HG03442 (cell line): Measurements from ENCODE around the gene RASAL1.

Source experiments
- ATAC-seq: cut with Tn5 transposase; IDR thresholded peaks from one replicate; pipeline ENCODE4 v1.9.1; 2021; ENCODE audit warnings: mild to moderate bottlenecking, moderate library complexity; ENCODE audit not compliant: unreplicated experiment

Gene RASAL1

DNA sequence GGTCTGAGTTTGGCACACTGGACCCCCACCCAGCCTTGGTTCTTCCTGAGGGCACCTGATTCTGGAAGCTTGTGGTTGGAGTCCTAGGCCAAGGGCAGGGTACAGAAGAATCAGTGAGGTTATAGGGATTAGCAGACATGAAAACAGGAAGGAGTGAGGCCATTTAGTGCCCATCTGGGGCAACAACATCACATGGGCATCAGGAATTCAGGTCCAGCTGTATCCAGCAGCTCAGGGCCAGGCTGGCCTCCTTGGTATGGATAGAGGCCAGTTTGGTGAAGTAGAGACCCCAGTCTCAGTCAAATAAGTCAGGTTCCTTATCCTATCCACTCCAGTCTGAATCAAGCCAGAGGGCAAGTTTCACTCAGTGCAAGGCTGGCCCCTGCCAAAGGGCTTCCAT, 36.2 kb downstream of the RASAL1 start:
- ATAC-seq = no peak

DNA sequence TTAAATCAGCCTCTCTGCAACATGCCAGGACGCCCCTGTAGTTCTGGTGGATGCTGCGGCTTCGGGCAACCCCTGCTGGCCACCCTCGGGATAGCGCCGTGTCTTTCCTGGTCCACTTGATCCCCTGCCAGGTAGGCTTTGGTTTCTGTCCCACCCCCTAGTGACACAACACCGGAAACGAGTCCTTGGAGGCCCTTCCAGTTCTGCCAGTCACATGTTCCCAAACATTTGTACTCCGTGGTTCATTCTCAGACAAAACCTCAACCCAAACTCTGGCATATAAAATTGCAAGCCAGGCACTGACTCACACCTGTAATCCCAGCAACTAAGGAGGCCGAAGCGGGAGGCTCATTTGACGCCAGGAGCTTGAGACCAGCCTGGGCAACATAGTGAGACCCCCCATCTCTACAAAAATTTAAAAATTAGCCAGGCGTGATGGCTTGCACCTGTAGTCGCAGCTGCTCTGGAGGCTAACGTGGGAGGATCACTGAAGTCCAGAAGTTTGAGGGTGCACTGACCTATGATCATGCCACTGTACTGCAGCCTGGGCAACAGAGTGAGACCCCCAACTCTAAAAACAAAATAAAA, 37.0 kb downstream of the RASAL1 start:
- no peak for ATAC-seq

DNA sequence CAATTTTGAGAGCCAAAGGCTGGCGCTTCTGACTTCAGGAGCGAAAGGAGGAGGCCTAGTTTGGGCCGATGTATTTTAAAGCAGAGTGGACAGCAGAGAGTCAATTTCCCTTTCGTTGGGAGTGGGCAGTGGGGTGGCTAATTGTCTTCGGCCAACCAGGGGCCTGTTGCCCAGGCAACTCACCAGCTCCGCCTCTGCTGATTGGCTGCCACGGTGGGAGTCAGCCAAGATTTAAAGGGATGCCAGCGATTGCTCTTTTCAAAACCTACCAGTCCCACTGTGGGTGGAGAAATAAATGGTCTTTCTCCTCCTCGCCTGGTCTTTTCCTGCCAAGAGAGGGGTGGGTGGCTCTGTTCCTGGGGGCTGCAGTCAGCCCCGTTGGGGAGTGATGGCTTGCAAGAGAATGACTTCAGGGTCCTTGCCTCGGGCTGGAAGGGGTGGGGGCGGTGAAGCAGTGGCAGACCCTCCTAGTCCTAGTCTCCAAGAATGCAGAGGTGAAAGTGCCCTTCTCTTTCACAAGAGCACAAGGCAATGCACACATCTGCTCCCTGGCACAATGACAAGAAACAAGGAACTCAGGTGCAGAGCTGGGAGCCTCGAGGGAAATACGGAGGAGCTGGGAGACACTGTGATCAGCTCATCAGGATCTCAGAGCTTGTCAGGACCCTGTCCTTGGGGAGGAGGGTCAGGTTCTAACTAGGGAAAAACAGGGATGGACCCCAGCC, 37.7 kb downstream of the RASAL1 start:
- no peak for ATAC-seq

DNA sequence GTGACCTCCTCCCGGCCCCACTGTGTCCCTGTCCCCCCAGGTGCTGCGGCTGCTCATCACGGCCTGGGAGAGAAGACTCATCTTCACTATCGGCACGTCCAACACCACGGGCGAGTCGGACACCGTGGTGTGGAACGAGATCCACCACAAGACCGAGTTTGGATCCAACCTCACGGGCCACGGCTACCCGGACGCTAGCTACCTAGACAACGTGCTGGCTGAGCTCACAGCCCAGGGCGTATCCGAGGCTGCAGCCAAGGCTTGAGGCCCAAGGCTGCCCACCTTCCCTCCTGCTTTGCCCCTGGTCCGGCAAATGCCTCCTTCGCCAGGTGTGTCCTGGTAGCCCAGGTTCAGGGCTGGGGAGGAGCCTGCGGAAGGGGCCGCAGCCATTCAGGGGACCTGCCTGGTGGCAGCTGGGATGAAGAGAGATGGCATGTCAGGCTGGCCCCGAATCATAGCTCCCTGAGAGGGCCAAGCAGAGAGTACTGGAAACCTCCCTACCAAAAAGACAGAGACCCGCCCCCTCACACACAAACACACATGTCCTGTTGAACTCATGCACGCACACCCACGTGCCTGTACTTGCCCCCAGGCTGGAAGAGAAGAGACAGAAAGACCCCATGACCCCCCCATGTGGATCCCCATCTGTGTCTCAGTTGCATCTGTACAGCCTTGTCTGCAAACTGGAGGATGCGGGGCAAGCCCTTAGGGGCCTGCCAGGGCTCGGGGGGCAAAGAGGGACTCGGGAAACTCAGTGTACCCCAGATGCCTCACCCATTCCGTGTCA, 38.7 kb downstream of the RASAL1 start:
- ATAC-seq = no peak

DNA sequence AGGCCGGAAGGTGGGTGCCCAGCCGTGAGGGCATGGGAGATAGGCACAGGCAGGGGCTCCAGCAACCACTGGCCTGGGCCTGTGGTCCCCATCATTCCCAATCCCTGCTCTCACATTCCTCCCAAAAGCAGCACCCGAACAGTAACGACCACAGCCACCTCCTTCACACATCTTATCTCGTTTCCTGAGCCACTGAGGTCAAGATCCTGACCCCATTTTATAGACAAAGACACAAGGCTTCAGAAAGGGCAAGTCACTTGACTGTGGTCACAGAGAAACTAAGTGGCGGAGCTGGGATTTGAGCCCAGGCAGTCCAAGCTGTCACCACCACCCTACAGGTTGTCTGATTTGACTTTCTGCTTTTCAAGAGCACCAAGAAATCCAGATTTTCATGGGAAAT, 40.2 kb downstream of the RASAL1 start:
- no peak for ATAC-seq

DNA sequence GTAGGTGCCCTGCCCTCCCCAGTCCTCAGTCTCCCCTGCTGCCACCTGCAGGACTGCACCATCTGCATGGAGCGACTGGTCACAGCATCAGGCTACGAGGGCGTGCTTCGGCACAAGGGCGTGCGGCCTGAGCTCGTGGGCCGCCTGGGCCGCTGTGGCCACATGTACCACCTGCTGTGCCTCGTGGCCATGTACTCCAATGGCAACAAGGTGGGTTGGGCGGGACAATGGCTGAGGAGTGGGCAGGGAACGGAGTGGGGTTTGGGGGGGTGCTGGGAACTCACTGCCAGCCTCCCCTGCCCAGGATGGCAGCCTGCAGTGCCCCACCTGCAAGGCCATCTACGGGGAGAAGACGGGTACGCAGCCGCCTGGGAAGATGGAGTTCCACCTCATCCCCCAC, 40.8 kb downstream of the RASAL1 start:
- ATAC-seq = no peak

DNA sequence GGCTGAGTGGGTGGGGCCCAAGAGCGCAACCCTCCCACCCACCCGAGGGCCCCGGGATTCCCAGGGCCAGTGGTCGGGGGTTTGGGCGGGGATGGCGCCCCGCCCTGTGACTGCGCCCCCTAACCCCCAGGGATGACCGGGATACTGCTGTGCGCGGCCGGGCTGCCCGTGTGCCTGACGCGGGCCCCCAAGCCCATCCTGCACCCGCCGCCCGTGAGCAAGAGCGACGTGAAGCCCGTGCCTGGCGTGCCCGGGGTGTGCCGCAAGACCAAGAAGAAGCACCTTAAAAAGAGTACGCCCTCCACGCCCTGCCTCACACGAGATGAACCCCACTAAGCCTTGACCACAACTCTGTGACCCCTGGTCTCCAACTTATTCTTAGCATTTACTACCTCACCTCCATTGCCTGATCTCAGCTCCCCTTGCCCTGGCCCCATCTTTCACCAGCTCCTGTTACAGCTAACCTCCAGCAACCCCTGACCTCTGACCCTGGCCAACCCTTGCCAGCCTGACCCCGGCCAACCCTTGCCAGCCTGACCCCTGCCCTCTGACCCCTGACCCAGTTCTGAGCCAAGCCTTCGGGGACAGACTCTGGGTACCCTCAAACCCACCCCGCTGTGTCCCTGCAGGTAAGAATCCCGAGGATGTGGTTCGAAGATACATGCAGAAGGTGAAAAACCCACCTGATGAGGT, 42.0 kb downstream of the RASAL1 start:
- ATAC-seq = no peak

DNA sequence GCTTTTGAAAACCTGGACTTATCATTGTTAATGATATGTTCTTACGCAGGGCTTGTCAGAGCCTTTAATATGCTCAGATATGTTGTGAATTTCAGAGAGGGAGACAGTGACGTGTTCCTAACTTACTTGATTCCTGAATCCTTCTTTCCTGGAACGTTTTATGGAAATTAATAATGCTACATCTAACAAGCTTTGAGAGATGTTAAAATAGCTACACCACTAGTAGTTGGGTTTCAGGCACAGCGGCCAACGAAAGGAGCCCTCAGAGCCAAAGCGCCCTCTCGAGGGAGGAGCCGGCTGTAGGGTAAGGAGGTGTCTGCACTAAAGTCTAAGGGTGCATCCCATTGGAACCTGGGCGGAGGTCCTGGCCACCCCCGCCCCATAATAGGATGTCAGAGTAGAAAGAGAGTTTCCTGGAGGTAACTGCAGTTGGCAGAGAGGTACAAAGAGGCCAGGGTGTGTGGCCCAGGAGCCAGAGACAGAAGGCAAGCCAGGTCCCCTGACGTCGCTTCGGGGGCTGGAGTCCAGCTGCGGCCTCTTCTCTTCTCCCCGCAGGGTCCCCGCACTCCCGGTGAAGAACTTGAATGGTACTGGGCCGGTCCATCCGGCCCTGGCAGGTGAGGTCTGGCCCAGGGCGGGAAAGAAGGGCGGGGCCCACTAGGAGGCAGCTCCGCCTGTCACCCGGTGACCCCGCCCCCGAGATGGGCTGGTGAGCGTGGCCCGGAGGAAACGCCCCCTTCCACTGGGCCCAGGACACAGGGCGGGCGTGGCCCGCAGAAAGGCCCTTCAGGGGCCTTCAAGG, 42.8 kb downstream of the RASAL1 start:
- peak; percentile 37 for ATAC-seq

DNA sequence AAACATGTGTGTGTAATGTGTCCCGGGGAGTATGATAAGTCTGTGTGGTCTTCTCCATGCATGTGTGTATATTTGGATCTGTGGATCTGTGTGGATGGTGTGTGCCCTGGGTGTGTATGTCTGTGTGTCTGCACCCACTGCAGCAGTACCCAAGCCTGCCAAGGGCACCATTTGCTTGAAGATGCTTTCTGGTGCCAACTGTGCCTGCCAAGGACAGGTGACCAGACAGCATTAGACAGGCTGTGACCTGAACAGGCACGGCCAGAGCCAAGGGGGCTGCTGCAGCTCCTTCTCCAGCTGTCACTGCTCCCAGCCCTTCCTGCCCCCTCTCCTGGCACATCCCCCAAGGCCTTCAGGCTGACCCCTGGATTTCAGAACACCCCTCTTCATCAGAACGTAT, 44.1 kb downstream of the RASAL1 start:
- no peak for ATAC-seq

DNA sequence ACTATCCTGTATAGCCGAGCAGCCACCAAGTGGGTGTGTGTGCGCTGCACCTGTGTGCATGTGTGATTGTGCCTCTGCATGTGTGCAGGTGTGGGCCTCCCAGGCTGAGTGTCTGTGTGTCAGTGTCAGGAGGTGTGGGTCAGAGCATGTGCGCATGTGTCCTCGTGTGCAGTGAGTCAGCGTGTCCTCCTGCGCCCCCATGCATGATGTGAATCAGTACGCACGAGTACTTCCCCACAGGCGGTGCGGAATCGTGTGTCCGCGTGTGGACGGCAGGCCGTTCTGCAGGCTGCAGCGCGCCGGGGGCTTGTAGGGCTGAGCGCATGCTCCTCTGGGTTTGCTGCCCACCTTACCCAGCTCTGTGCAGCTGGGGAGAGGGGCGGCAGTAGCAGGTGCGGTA, 44.8 kb downstream of the RASAL1 start:
- no peak for ATAC-seq

DNA sequence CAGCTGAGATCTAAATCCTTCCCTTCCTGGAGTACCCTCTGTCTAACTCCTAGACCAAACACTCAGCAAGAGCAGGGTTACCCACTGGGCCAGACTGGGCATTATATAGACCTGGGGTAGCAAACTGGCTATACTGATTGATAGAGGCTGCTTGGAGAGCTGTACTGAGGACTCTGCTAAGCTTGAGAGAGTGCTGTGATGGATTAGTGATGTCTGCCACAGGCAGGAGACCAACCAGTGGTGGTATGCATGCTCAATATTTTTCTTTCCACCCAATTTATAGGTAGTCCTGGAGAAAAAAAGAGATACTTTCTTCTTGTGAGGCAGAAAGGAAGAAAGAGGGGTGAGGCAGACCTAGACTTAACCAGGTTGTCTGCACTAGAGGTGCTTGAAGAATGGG, 45.7 kb downstream of the RASAL1 start:
- ATAC-seq = no peak

DNA sequence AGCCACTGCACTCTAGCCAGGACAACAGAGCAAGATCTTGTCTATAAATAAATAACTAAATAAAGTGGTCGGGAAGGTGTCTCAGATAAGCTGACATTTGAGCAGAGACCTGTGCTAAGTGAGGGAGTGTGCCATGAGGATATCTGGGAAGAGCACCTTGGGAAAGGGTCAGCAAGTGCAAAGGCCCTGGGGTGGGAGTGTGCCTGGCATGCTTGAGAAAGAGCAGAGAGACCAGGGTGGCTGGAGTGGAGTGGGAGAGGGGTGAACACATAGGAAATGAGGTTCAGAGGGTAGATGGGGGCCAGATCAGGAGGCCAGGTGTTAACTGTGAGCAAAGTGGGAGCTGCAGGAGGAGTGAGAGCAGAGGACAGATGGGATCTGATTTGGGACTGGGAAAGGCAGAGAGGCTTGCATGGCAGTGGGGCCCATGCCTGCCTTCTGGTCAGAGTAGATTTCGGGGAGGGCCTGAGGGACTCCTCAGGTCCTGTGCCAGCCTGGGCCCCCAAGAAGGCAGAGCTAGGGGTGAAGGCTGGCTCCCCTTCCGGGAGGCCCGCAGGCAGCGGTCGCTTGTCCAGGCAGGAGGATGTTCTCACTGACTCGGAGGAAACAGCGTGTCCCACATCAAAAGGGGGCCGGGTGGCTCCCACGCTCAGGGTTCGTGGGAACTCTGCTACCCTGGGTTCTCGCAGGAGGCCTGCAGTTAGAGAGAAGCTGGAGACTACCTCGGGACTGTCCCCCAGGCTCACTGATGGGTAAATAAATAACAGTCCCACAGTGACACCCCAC, 46.4 kb downstream of the RASAL1 start:
- no peak for ATAC-seq

DNA sequence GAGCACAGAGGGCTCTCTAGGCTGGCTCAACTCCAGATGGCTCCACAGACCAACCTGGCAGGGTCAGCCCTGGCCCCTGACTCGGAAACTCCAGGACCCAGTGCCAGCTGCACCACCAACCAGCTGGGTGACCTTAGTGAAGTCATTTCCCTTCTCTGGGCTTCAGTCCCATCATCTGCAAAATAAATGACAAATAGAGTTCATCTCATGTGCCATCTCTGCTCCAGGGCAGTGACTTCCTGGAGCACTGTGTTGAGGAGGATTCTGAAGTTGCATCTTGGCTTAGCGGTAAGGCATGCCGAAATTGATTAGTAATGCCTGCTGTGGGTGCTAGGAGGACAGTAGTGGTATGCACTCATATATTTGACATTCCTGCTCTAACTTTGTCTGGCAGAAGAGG, 47.5 kb downstream of the RASAL1 start:
- ATAC-seq = no peak

DNA sequence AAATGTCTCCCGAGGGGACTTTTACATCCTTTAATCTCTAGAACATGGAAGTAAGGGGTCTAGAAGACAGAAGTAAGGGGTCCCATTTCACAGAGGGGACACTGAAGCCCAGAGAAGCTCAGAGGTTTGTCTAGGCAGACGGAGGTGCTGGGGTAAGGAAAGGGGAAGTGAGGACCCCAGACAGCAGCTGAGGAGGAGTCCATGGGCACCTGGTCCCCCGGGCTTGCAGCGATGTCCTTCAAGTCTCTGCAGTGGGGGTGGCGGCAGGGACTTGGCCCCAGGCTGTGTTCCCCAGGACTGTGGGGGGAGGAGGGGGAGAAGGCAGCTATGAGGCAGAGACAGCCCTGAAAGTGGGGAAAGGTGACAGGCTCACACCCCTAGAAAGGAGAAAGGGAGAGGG, 48.4 kb downstream of the RASAL1 start:
- no peak for ATAC-seq

DNA sequence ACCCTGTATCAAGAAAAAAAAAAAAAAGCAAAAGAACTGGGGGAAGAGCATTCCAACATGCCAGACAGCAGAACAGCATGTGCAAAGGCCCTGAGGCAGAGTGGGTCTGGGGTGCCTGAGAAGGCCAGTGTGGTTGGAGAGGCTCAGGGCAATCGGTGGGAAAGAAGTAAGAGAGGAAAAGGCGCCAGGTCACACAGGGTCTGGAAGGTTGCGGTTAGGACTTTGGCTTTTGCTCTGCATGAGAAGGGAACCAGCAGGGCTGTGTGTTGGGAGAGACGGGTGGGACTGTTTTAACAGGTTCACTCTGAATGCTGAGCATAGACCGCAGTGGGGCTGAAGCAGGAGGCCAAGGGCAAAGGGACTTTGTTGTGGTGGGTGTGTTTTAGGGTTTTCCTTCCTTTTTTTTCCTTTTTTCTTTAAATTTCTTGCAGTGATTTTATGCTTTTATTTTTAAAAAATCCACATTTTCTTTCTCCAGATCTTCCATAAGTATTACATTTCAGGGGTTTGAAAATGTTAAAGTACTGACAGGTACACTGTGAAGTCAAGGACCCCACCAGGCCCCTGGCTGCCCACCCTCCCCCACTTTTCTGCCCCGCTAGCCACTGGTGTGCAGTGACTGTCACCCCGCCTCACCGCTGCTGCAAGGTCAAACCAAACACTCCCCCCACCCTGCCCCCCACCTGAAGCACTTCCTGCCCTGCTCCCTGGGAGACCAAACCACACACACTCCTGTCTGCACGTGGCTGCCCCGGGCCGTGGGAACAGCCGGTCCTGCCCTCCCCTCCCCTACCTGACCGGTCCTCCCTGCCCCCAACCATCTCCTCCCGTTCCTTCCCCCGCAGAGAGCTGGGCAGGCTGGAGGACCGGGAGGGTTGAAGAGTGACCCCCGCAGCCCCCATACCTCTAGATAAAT, 49.1 kb downstream of the RASAL1 start:
- no peak for ATAC-seq

DNA sequence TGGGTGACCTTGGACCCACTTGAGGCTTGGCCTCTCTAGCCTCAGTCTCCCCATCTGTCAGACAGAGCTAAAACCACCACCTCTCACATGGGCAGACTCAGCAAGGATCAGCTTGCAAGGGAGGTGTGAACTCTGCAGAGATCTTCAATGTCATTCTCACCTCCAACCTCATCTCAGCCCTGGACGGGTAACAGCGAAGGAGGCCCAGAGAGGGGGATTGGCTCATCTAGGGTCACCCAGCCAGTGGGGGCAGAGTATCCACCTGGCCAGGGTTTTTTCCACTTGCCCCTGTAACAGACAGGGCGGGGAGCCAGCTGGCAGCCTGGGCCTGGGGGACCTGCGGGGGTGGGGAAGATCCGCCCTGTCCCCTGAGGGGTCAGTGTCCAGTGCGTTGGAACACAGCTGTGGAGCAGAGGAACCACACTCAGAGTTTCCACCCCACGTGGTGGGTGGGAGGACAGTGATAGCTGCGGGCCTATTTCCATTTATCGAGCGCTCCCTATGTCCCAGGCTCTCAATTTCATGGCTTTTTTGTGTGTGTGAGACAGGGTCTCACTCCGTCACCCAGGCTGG, 51.6 kb downstream of the RASAL1 start:
- no peak for ATAC-seq

DNA sequence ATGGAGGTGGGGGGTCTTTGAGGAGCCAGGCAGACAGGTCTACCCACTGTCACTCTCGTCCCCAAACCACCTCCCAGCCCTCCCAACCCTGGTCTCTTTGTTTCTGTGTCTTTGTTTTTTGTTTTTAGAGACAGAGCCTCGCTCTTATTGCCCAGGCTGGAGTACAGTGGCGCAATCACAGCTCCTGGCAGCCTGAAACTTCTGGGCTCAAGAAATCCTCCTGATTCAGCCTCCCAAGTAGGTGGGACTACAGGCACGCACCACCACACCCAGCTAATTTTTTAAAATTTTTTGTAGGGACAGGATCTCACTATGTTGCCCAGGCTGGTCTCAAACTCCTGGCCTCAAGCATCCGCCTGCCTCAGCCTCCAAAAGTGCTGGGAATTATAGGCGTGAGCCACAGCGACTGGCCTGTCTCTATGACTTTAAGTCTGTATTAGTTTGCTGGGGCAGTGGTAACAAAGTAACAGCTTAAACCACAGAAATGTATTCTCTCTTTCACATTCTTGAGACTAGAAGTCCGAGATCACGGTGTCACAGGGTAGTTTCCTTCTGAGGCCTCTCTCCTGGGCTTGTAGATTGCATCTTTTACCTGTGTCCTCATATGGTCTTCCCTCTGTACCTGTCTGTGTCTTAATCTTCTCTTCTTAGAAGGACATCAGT, 52.9 kb downstream of the RASAL1 start:
- ATAC-seq = peak; percentile 63

DNA sequence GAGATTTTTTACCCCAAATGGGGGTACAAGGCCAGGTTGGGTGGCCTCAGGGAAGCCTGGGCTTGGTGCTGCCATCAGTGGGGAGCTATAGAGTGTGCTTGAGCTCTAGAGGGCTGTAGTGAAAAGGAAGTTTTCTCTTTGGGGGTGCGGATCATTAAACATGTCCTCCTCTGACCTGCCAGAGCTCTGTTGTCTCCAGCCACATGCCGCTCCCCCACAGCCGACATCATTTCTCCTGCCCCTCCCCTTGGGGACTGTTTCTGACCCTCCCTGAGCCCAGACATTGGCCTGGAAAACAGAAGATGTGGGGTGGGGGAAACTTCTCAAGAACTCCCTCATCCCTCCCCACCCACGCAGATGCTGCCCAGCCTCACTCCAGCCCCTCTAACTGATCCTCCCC, 53.7 kb downstream of the RASAL1 start:
- no peak for ATAC-seq
